K562 (cell line): ENCODE measurements around the gene ZNF180.

Source experiments
- CEBPG ChIP-seq, 3 experiments: fragments of 200-800 bp in 1 of 3; sonication (Bioruptor generic) in 1 of 3; sonication (generic) in 1 of 3; formaldehyde crosslinking in 1 of 3; IDR thresholded peaks in 2 of 3; conservative IDR thresholded peaks in 1 of 3; 2 replicates each; pipeline versions ENCODE4 v1.6.1 to v1.8.0; 2016 to 2022; ENCODE audit warnings: missing compliant biosample characterization in 2 of 3, missing genetic modification characterization in 2 of 3, mild to moderate bottlenecking in 1 of 3, missing genetic modification reagents in 1 of 3
- EGR1 ChIP-seq: fragments of 450-650 bp; conservative IDR thresholded peaks from 2 replicates; pipeline ENCODE4 v1.6.1; 2017; ENCODE audit warnings: mild to moderate bottlenecking
- HCFC1 ChIP-seq: IDR thresholded peaks from 2 replicates; pipeline ENCODE4 v1.6.1; 2012; ENCODE audit warnings: low read depth, low read length, improper control_type of control experiment
- HSF4 ChIP-seq: fragments of 250-450 bp; sonication (Bioruptor Pico); IDR thresholded peaks from 2 replicates; pipeline ENCODE4 v2.1.2; 2022; ENCODE audit warnings: mild to moderate bottlenecking, moderate library complexity, borderline replicate concordance
- MYC ChIP-seq, 2 experiments: fragments of 250-450 bp in 1 of 2; sonication (Bioruptor Pico) in 1 of 2; IDR thresholded peaks; 2 replicates each; pipeline versions ENCODE4 v1.5.1 to v1.6.1; 2012 to 2021; ENCODE audit warnings: low read depth in 2 of 2, borderline replicate concordance in 1 of 2, improper control_type of control experiment in 1 of 2, low read length in 1 of 2, mild to moderate bottlenecking in 1 of 2, moderate library complexity in 1 of 2
- NBN ChIP-seq: fragments of 450-650 bp; IDR thresholded peaks from 2 replicates; pipeline ENCODE4 v1.6.1; 2016; ENCODE audit warnings: low read depth, mild to moderate bottlenecking
- POLR2AphosphoS5 ChIP-seq: IDR thresholded peaks from 2 replicates; pipeline ENCODE4 v1.6.1; 2011; ENCODE audit warnings: mild to moderate bottlenecking, low read depth, low read length, moderate library complexity; ENCODE audit not compliant: control insufficient read depth, insufficient read depth
- TEAD4 ChIP-seq, 2 experiments: sonication (generic) in 1 of 2; formaldehyde crosslinking in 1 of 2; IDR thresholded peaks; 2 replicates each; pipeline versions ENCODE4 v1.6.1 to v1.8.0; 2012 to 2022; ENCODE audit warnings: borderline replicate concordance in 1 of 2, inconsistent platforms in 1 of 2, low read length in 1 of 2, mild to moderate bottlenecking in 1 of 2, missing genetic modification reagents in 1 of 2
- ZNF324 ChIP-seq: fragments of 250-450 bp; sonication (Bioruptor Pico); IDR thresholded peaks from 2 replicates; pipeline ENCODE4 v1.4.0; 2020; ENCODE audit warnings: mild to moderate bottlenecking
- TF ChIP-seq, protein P1 (sequence below), 2 experiments: fragments of 450-650 bp; IDR thresholded peaks; 2 replicates each; pipeline ENCODE4 v1.6.1; 2016
- TF ChIP-seq, protein P2 (sequence below), 3 experiments: IDR thresholded peaks in 2 of 3; conservative IDR thresholded peaks in 1 of 3; 2 replicates each; pipeline ENCODE4 v1.5.1; 2011 to 2012; ENCODE audit warnings: low read length in 3 of 3, mild to moderate bottlenecking in 3 of 3, control low read depth in 2 of 3, improper control_type of control experiment in 1 of 3, inconsistent platforms in 1 of 3, low read depth in 1 of 3, mixed read lengths in 1 of 3, moderate library complexity in 1 of 3; ENCODE audit not compliant: insufficient read depth in 2 of 3
- TF ChIP-seq, protein P3 (sequence below), 2 experiments: fragments of 450-650 bp; formaldehyde crosslinking in 1 of 2; IDR thresholded peaks; 2 replicates each; pipeline versions ENCODE4 v1.4.0 to v1.6.1; 2014 to 2020; ENCODE audit warnings: mild to moderate bottlenecking in 2 of 2, borderline replicate concordance in 1 of 2, low read depth in 1 of 2

DNA sequence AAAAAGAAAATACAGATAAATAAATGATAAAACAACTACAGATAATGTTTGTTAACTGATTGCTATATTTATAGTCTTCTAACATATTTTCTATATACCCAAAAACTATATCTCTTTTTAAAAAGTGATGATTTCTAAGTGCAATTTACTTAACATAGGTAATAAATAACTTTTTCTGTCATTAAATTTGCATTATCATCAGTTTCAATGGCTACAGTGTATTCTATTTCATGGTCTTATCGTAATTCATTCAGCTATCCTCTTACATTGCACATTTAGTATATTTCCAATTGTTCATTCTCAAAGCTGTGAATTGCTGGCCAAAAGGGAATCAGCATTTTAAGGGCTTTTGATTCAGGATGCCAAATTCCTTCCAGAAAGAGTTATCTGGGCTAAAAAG lies 3.6 kb downstream of the ZNF180 start:
- TF ChIP-seq NBN (no peak), HCFC1 (no peak), MYC (IDR thresholded peaks at IDR 0.05; ENCODE audit: low read depth, low read length) (no peak), MYC (CRISPR knock-in tag; IDR thresholded peaks at IDR 0.05; ENCODE audit: borderline replicate concordance, low read depth) (no peak), EGR1 (no peak), TEAD4 (IDR thresholded peaks at IDR 0.05; ENCODE audit: low read length) (no peak), TEAD4 (CRISPR knock-in tag; IDR thresholded peaks at IDR 0.05; ENCODE audit: borderline replicate concordance) (no peak), POLR2AphosphoS5 (no peak), ZNF324 (CRISPR knock-in tag) (no peak), CEBPG (CRISPR knock-in tag; IDR thresholded peaks at IDR 0.05) (no peak), CEBPG (tag; conservative IDR thresholded peaks at IDR 0.05 in 1 of 2, IDR thresholded peaks at IDR 0.05 in 1 of 2) (no peak), HSF4 (CRISPR knock-in tag) (no peak)
- TF ChIP-seq, protein P1, sequence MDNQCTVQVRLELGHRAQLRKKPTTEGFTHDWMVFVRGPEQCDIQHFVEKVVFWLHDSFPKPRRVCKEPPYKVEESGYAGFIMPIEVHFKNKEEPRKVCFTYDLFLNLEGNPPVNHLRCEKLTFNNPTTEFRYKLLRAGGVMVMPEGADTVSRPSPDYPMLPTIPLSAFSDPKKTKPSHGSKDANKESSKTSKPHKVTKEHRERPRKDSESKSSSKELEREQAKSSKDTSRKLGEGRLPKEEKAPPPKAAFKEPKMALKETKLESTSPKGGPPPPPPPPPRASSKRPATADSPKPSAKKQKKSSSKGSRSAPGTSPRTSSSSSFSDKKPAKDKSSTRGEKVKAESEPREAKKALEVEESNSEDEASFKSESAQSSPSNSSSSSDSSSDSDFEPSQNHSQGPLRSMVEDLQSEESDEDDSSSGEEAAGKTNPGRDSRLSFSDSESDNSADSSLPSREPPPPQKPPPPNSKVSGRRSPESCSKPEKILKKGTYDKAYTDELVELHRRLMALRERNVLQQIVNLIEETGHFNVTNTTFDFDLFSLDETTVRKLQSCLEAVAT (IDR thresholded peaks at IDR 0.05) = no peak
- TF ChIP-seq, protein P2, sequence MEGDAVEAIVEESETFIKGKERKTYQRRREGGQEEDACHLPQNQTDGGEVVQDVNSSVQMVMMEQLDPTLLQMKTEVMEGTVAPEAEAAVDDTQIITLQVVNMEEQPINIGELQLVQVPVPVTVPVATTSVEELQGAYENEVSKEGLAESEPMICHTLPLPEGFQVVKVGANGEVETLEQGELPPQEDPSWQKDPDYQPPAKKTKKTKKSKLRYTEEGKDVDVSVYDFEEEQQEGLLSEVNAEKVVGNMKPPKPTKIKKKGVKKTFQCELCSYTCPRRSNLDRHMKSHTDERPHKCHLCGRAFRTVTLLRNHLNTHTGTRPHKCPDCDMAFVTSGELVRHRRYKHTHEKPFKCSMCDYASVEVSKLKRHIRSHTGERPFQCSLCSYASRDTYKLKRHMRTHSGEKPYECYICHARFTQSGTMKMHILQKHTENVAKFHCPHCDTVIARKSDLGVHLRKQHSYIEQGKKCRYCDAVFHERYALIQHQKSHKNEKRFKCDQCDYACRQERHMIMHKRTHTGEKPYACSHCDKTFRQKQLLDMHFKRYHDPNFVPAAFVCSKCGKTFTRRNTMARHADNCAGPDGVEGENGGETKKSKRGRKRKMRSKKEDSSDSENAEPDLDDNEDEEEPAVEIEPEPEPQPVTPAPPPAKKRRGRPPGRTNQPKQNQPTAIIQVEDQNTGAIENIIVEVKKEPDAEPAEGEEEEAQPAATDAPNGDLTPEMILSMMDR (IDR thresholded peaks at IDR 0.05 in 2 of 3, conservative IDR thresholded peaks at IDR 0.05 in 1 of 3; ENCODE audit: insufficient read depth in 2 of 3, low read depth in 1 of 3, low read length in 3 of 3) = no peak
- TF ChIP-seq, protein P3, sequence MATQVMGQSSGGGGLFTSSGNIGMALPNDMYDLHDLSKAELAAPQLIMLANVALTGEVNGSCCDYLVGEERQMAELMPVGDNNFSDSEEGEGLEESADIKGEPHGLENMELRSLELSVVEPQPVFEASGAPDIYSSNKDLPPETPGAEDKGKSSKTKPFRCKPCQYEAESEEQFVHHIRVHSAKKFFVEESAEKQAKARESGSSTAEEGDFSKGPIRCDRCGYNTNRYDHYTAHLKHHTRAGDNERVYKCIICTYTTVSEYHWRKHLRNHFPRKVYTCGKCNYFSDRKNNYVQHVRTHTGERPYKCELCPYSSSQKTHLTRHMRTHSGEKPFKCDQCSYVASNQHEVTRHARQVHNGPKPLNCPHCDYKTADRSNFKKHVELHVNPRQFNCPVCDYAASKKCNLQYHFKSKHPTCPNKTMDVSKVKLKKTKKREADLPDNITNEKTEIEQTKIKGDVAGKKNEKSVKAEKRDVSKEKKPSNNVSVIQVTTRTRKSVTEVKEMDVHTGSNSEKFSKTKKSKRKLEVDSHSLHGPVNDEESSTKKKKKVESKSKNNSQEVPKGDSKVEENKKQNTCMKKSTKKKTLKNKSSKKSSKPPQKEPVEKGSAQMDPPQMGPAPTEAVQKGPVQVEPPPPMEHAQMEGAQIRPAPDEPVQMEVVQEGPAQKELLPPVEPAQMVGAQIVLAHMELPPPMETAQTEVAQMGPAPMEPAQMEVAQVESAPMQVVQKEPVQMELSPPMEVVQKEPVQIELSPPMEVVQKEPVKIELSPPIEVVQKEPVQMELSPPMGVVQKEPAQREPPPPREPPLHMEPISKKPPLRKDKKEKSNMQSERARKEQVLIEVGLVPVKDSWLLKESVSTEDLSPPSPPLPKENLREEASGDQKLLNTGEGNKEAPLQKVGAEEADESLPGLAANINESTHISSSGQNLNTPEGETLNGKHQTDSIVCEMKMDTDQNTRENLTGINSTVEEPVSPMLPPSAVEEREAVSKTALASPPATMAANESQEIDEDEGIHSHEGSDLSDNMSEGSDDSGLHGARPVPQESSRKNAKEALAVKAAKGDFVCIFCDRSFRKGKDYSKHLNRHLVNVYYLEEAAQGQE (IDR thresholded peaks at IDR 0.05; ENCODE audit: borderline replicate concordance) = no peak
- TF ChIP-seq, protein P3 (CRISPR knock-in tag; IDR thresholded peaks at IDR 0.05; ENCODE audit: low read depth) = no peak
